Parathyroid adenoma (tissue), 2 donors: ENCODE measurements around the gene SKOR2.

Experiments used
- H2AFZ ChIP-seq: fragments of 300-600 bp; sonication (generic); one replicate; pipeline ENCODE4 v1.7.0; 2017; ENCODE audit warnings: antibody characterized with exemption, mild to moderate bottlenecking
- H3K27ac ChIP-seq: fragments of 300-600 bp; sonication (generic); one replicate; pipeline ENCODE4 v1.7.0; 2017
- H3K27me3 ChIP-seq: fragments of 300-600 bp; sonication (generic); one replicate; pipeline ENCODE4 v1.7.0; 2017; ENCODE audit warnings: low read length; ENCODE audit not compliant: control insufficient read depth, insufficient read depth
- H3K36me3 ChIP-seq: fragments of 300-600 bp; sonication (generic); one replicate; pipeline ENCODE4 v1.7.0; 2017; ENCODE audit warnings: low read length; ENCODE audit not compliant: control insufficient read depth, insufficient read depth
- H3K4me1 ChIP-seq: fragments of 300-600 bp; sonication (generic); one replicate; pipeline ENCODE4 v1.7.0; 2017; ENCODE audit warnings: control low read depth
- H3K4me2 ChIP-seq: fragments of 300-600 bp; sonication (generic); one replicate; pipeline ENCODE4 v1.7.0; 2017; ENCODE audit warnings: low read length
- H3K4me3 ChIP-seq: fragments of 300-600 bp; sonication (generic); one replicate; pipeline ENCODE4 v1.7.0; 2017; ENCODE audit warnings: low read depth, low read length
- H3K79me2 ChIP-seq: fragments of 300-600 bp; sonication (generic); one replicate; pipeline ENCODE4 v1.7.0; 2017; ENCODE audit warnings: control low read depth
- H3K9ac ChIP-seq: fragments of 300-600 bp; sonication (generic); one replicate; pipeline ENCODE4 v1.7.0; 2017; ENCODE audit warnings: mild to moderate bottlenecking
- H3K9me3 ChIP-seq: fragments of 300-600 bp; sonication (generic); one replicate; pipeline ENCODE4 v1.7.0; 2017; ENCODE audit warnings: low read length; ENCODE audit not compliant: control insufficient read depth
- TF ChIP-seq, protein P1 (sequence below): fragments of 300-600 bp; sonication (generic); IDR thresholded peaks from one replicate; pipeline ENCODE4 v1.7.0; 2017; ENCODE audit warnings: antibody characterized with exemption, mild to moderate bottlenecking
- donor health status: primary hyperparathyroidism.

SKOR2 gene

DNA sequence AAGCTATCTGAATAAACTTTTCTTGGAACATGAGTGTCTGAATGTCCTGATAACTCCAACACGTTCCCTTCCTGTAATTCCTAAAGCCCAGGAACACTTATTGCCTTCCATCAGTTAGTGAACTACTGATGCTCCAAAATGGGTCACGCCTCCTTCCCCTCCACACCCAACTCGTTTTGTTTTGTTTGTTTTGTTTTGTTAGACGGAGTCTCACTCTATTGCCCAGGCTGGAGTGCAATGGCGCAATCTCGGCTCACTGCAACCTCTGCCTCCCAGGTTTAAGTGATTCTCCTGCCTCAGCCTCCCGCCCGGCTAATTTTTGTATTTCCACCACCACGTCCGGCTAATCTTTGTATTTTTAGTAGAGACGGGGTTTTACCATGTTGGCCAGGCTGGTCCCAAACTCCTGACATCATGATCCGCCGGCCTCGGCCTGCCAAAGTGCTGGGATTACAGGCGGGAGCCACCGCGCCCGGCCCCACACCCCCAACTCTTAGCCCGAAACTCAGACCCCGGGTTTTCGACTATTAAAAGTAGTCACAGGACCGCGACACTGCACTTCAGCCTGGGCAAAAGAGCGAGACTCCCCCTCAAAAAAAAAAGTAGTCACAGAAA is 76.1 kb downstream of the SKOR2 start:
- TF ChIP-seq, protein P1, sequence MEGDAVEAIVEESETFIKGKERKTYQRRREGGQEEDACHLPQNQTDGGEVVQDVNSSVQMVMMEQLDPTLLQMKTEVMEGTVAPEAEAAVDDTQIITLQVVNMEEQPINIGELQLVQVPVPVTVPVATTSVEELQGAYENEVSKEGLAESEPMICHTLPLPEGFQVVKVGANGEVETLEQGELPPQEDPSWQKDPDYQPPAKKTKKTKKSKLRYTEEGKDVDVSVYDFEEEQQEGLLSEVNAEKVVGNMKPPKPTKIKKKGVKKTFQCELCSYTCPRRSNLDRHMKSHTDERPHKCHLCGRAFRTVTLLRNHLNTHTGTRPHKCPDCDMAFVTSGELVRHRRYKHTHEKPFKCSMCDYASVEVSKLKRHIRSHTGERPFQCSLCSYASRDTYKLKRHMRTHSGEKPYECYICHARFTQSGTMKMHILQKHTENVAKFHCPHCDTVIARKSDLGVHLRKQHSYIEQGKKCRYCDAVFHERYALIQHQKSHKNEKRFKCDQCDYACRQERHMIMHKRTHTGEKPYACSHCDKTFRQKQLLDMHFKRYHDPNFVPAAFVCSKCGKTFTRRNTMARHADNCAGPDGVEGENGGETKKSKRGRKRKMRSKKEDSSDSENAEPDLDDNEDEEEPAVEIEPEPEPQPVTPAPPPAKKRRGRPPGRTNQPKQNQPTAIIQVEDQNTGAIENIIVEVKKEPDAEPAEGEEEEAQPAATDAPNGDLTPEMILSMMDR, result no peak
- Histone ChIP-seq H3K27ac (peak overlapping the region; percentile 81), H3K36me3 (no peaks in the 10 kb centered on the region), H3K4me3 (peak overlapping the region; percentile 95), H3K79me2 (peaks cover 36% of the 10 kb centered on the region), H3K9me3 (no peaks in the 10 kb centered on the region), H3K9ac (peak overlapping the region; percentile 90), H3K4me2 (peak overlapping the region; percentile 60), H3K27me3 (no peaks in the 10 kb centered on the region), H2AFZ (peak overlapping the region; percentile 98), H3K4me1 (peaks cover 11% of the 10 kb centered on the region)

- no peaks in the 10 kb centered on the region for H3K9me3 ChIP-seq
- no peak overlapping the region for H2AFZ ChIP-seq
- no peak overlapping the region for H3K9ac ChIP-seq
- H3K4me2 ChIP-seq, result peak overlapping the region; percentile 60
- H3K27me3 ChIP-seq, result no peaks in the 10 kb centered on the region
- TF ChIP-seq, protein P1, result no peak
- H3K36me3 ChIP-seq, result no peaks in the 10 kb centered on the region
- peaks cover 36% of the 10 kb centered on the region for H3K79me2 ChIP-seq
- H3K4me3 ChIP-seq, result peak overlapping the region; percentile 95
- H3K4me1 ChIP-seq, result peaks cover 11% of the 10 kb centered on the region
- H3K27ac ChIP-seq, result peak overlapping the region; percentile 39
Measured at GRCh38 chr18:47174545-47175116, 76.8 kb downstream of the SKOR2 start.

DNA sequence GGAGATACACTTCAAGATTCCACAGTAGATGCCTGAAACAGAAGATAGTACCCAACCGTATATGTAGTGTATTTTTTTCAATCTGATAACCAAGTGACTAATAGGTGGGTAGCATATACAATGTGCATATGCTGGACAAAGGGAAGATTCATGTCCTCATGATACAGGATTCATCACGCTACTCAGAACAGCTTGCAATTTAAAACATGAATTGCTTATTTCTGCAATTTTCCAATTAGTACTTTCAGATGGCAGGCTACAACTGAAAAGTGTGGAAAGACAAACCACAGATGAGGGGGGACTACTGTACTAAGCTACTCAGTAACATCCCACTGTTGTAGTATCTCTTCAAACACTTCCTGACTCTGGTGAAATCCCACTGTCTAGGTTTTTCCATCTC is 79.0 kb downstream of the SKOR2 start:
- Histone ChIP-seq H3K4me3 (no peak overlapping the region), H2AFZ (no peak overlapping the region), H3K9ac (no peak overlapping the region), H3K36me3 (no peaks in the 10 kb centered on the region), H3K27me3 (no peaks in the 10 kb centered on the region), H3K4me2 (no peak overlapping the region), H3K4me1 (peaks cover 11% of the 10 kb centered on the region), H3K27ac (no peak overlapping the region), H3K79me2 (peaks cover 44% of the 10 kb centered on the region), H3K9me3 (no peaks in the 10 kb centered on the region)
- TF ChIP-seq, protein P1, result no peak

GRCh38 chr18:47168913-47169312 is 82.5 kb downstream of the SKOR2 start:
- no peak overlapping the region for H3K4me3 ChIP-seq
- H3K4me2 ChIP-seq, result no peak overlapping the region
- no peak overlapping the region for H2AFZ ChIP-seq
- peaks cover 24% of the 10 kb centered on the region for H3K79me2 ChIP-seq
- no peak overlapping the region for H3K9ac ChIP-seq
- H3K27ac ChIP-seq, result no peak overlapping the region
- H3K27me3 ChIP-seq, result no peaks in the 10 kb centered on the region
- H3K9me3 ChIP-seq, result no peaks in the 10 kb centered on the region
- H3K4me1 ChIP-seq, result peaks cover 1% of the 10 kb centered on the region
- TF ChIP-seq, protein P1, result no peak
- H3K36me3 ChIP-seq, result no peaks in the 10 kb centered on the region

DNA sequence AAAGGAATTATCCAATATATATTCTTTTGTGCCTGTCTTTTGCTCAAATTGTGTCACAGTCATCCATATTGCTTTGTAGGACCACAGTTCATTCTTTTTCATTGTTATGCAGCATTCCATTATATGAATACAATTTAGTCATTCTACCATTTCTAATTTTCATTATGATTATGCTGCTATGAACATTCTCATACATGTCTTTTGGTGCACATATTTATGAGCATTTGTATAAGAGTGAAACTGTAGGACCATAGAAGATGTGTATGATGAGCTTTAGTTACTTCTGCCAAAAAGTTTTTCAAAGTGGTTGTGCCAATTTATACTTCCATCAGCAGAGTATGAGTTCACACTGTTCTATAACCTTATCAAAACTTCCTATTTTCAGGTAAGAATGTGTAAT is 83.0 kb downstream of the SKOR2 start:
- Histone ChIP-seq H3K79me2 (peaks cover 21% of the 10 kb centered on the region), H3K9ac (no peak overlapping the region), H3K9me3 (no peaks in the 10 kb centered on the region), H3K4me1 (no peaks in the 10 kb centered on the region), H2AFZ (no peak overlapping the region), H3K27me3 (no peaks in the 10 kb centered on the region), H3K27ac (no peak overlapping the region), H3K4me3 (no peak overlapping the region), H3K36me3 (no peaks in the 10 kb centered on the region), H3K4me2 (no peak overlapping the region)
- TF ChIP-seq, protein P1, result no peak
